Kidney epithelial cell (primary cell): ENCODE measurements around the gene CEMIP2. TPM values are rescaled to one million over a fixed set of nuclear protein-coding genes. Genes with fewer than 3 reads are reported as not detected.

Source experiments
- DNase-seq: peaks from one replicate; pipeline ENCODE4 v3.0.0-alpha.2; 2010; ENCODE audit warnings: low read depth
- H3K27me3 ChIP-seq: 2 replicates; pipeline ENCODE4 v1.6.0; 2011; ENCODE audit warnings: low read length; ENCODE audit not compliant: control insufficient read depth, insufficient read depth
- H3K36me3 ChIP-seq: 2 replicates; pipeline ENCODE4 v1.5.1; 2011; ENCODE audit warnings: low read length; ENCODE audit not compliant: control insufficient read depth, insufficient read depth
- H3K4me3 ChIP-seq: 2 replicates; pipeline ENCODE4 v1.5.1; 2011; ENCODE audit warnings: low read depth, mild to moderate bottlenecking, control low read depth, low read length
- total RNA-seq: library from RNA; depleted of rRNA; stranded (reverse); fragments of >200 nt; gene quantifications from 2 replicates; pipeline ENCODE4 v1.2.3, GENCODE V29; 2015
- TF ChIP-seq, protein P1 (sequence below): IDR thresholded peaks from 2 replicates; pipeline ENCODE4 v1.5.1; 2011; ENCODE audit warnings: mild to moderate bottlenecking, moderate library complexity, low read length, control low read depth, inconsistent platforms; ENCODE audit not compliant: insufficient read depth, poor library complexity, severe bottlenecking

CEMIP2 gene
- total RNA-seq, 1 donor from 2014 or later = 41.8 TPM

DNA sequence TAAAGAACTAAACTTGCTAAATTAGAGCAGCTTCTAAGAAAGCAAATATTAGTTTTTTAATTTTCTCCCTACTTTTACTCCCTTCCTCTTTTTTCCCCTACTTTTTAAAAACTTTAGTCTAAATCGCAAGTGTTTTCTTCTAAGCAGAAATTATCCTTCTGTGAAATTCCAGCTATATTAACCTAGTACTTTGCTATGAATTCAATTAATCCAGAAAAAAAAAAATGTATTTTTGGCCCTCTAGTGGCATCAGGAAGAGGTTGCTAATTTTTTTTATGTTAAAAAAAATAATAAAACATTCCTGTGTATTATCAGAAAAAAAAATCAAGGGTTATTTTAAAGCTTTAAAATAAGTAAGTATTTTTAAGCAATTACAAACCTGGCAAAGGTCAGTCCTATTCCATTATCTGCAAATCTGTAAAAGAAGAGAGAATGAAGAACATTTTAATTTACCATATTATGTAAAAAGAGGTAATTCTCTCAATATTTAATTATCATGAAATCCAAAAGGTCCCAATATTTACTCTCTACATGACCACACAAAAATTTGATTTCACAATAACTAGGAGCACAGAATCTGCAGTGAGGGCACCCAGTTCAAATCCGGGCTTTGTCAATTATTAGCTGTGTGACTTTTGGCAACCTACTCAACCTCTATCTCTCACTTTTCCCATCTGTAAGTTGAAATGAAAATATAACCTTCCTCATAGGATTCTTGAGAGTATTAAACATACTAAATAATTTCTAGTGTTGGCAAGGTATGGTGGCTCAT is 52.0 kb downstream of the CEMIP2 start:
- Histone ChIP-seq H3K27me3 (no peaks in the 10 kb centered on the region), H3K36me3 (no peaks in the 10 kb centered on the region), H3K4me3 (no peak overlapping the region)
- TF ChIP-seq, protein P1, sequence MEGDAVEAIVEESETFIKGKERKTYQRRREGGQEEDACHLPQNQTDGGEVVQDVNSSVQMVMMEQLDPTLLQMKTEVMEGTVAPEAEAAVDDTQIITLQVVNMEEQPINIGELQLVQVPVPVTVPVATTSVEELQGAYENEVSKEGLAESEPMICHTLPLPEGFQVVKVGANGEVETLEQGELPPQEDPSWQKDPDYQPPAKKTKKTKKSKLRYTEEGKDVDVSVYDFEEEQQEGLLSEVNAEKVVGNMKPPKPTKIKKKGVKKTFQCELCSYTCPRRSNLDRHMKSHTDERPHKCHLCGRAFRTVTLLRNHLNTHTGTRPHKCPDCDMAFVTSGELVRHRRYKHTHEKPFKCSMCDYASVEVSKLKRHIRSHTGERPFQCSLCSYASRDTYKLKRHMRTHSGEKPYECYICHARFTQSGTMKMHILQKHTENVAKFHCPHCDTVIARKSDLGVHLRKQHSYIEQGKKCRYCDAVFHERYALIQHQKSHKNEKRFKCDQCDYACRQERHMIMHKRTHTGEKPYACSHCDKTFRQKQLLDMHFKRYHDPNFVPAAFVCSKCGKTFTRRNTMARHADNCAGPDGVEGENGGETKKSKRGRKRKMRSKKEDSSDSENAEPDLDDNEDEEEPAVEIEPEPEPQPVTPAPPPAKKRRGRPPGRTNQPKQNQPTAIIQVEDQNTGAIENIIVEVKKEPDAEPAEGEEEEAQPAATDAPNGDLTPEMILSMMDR = peak; percentile 39
- no peak for DNase-seq

GRCh38 chr9:71710856-71711255 is 57.5 kb downstream of the CEMIP2 start:
- TF ChIP-seq, protein P1 = no peak
- H3K4me3 ChIP-seq = no peak overlapping the region
- peaks cover 1% of the 10 kb centered on the region for H3K36me3 ChIP-seq
- DNase-seq = no peak
- H3K27me3 ChIP-seq = no peaks in the 10 kb centered on the region

GRCh38 chr9:71710201-71710600 is 58.1 kb downstream of the CEMIP2 start:
- no peaks in the 10 kb centered on the region for H3K27me3 ChIP-seq
- H3K4me3 ChIP-seq = no peak overlapping the region
- H3K36me3 ChIP-seq = peaks cover 1% of the 10 kb centered on the region
- TF ChIP-seq, protein P1 = no peak
- no peak for DNase-seq

GRCh38 chr9:71709384-71709783 is 58.9 kb downstream of the CEMIP2 start:
- DNase-seq = no peak
- TF ChIP-seq, protein P1 = no peak
- Histone ChIP-seq H3K4me3 (no peak overlapping the region), H3K27me3 (no peaks in the 10 kb centered on the region), H3K36me3 (peaks cover 1% of the 10 kb centered on the region)

DNA sequence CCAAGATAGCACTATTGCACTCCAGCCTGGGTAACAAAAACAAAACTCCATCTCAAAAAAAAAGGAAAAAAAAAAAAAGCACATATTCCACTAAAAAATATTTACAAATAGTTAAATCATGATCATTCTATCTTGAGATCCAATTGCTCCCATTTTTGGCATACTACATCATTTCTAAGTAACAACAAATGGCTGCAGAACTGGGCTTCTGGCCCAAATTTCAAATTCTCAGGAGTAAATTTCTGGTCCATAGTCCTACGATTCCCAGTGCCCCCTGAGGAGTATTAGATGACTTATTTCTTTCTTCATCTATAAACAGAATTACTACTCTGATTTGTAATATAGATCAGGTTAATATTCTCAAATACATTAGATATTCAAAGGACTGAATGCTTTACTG is 62.1 kb downstream of the CEMIP2 start:
- TF ChIP-seq, protein P1 = no peak
- DNase-seq = no peak
- H3K4me3 ChIP-seq = no peak overlapping the region
- no peaks in the 10 kb centered on the region for H3K27me3 ChIP-seq
- peaks cover 1% of the 10 kb centered on the region for H3K36me3 ChIP-seq

GRCh38 chr9:71704796-71705195 is 63.5 kb downstream of the CEMIP2 start:
- DNase-seq = no peak
- H3K36me3 ChIP-seq = peaks cover 1% of the 10 kb centered on the region
- H3K27me3 ChIP-seq = no peaks in the 10 kb centered on the region
- TF ChIP-seq, protein P1 = no peak
- H3K4me3 ChIP-seq = no peak overlapping the region
